IMR-90 (cell line): ENCODE results near the gene BPIFB1. TPM values are rescaled to one million over a fixed set of nuclear protein-coding genes. Genes with fewer than 3 reads are reported as not detected.

ENCODE experiments used
- ATAC-seq: fragments of 200-7000 bp; cut with Tn5 transposase; 2 replicates; pipeline ENCODE4 v1.9.1; 2020; ENCODE audit warnings: low read depth, mild to moderate bottlenecking, moderate library complexity
- BruUV-seq: library from RNA; stranded (reverse); fragments of 400-500 nt; replicated peaks from 2 replicates; lab custom pipeline; 2021; lab: Mats Ljungman, UMichigan
- CTCF ChIA-PET: fragments of 300-600 bp; formaldehyde crosslinking; extraction: SDS; loops from one replicate; lab custom pipeline; 2021; ENCODE audit warnings: antibody characterized with exemption; lab: Yijun Ruan, JAX
- POLR2A ChIA-PET: fragments of 300-600 bp; sonication (Branson Sonifier 250); formaldehyde crosslinking; loops from one replicate; lab custom pipeline; 2022; ENCODE audit warnings: antibody characterized with exemption; ENCODE audit not compliant: unreplicated experiment; lab: Charles Lee
- DNase-seq: peaks from one replicate; pipeline ENCODE4 v3.0.0; 2013
- H2AFZ ChIP-seq: replicated peaks from 2 replicates; pipeline ENCODE3; 2013; ENCODE audit warnings: low read length, mild to moderate bottlenecking; ENCODE audit not compliant: poor library complexity
- H2AK5ac ChIP-seq: 2 replicates; pipeline ENCODE4 v1.6.1; 2013; ENCODE audit warnings: low read depth, low read length, inconsistent platforms
- H2AK9ac ChIP-seq: replicated peaks from 2 replicates; pipeline ENCODE3; 2013; ENCODE audit warnings: mild to moderate bottlenecking, low read depth, low read length, moderate library complexity; ENCODE audit not compliant: poor library complexity
- H2BK120ac ChIP-seq: 2 replicates; pipeline ENCODE4 v1.6.1; 2013; ENCODE audit warnings: low read depth, low read length, inconsistent platforms
- H2BK15ac ChIP-seq: 3 replicates; pipeline ENCODE4 v1.6.1; 2013; ENCODE audit warnings: low read depth, low read length, inconsistent platforms
- H2BK20ac ChIP-seq: 2 replicates; pipeline ENCODE4 v1.6.1; 2013; ENCODE audit warnings: low read depth, mild to moderate bottlenecking, inconsistent platforms, low read length, moderate library complexity
- H2BK5ac ChIP-seq: 2 replicates; pipeline ENCODE4 v1.6.1; 2013; ENCODE audit warnings: mild to moderate bottlenecking, low read depth, low read length, inconsistent platforms; ENCODE audit not compliant: poor library complexity, severe bottlenecking
- H3K14ac ChIP-seq: replicated peaks from 2 replicates; pipeline ENCODE4 v1.6.1; 2013; ENCODE audit warnings: low read depth, low read length, inconsistent platforms
- H3K18ac ChIP-seq: 2 replicates; pipeline ENCODE4 v1.6.1; 2013; ENCODE audit warnings: low read depth, low read length, control low read depth
- H3K23ac ChIP-seq: 2 replicates; pipeline ENCODE4 v1.6.1; 2013; ENCODE audit warnings: low read depth, low read length, inconsistent platforms
- H3K27ac ChIP-seq: 2 replicates; pipeline ENCODE4 v1.5.1; 2013; ENCODE audit warnings: mild to moderate bottlenecking, control low read depth, low read length; ENCODE audit not compliant: insufficient read depth
- H3K27me3 ChIP-seq: 2 replicates; pipeline ENCODE4 v1.6.1; 2013; ENCODE audit warnings: low read length; ENCODE audit not compliant: control insufficient read depth, insufficient read depth
- H3K36me3 ChIP-seq: 2 replicates; pipeline ENCODE4 v1.6.1; 2013; ENCODE audit warnings: low read length, mixed read lengths; ENCODE audit not compliant: control insufficient read depth, insufficient read depth
- H3K4ac ChIP-seq: 2 replicates; pipeline ENCODE4 v1.6.1; 2013; ENCODE audit warnings: low read depth, low read length, inconsistent platforms
- H3K4me1 ChIP-seq: 2 replicates; pipeline ENCODE4 v1.6.1; 2013; ENCODE audit warnings: low read length, mixed read lengths; ENCODE audit not compliant: control insufficient read depth, insufficient read depth
- H3K4me2 ChIP-seq: 2 replicates; pipeline ENCODE4 v1.6.1; 2013; ENCODE audit warnings: low read depth, mild to moderate bottlenecking, control low read depth, low read length, moderate library complexity
- H3K4me3 ChIP-seq: 2 replicates; pipeline ENCODE4 v1.5.1; 2013; ENCODE audit warnings: low read depth, mild to moderate bottlenecking, control low read depth, low read length, moderate library complexity; ENCODE audit not compliant: insufficient read depth
- H3K56ac ChIP-seq: 2 replicates; pipeline ENCODE4 v1.6.1; 2013; ENCODE audit warnings: low read length, inconsistent platforms; ENCODE audit not compliant: insufficient read depth; ENCODE audit errors: extremely low read depth
- H3K79me1 ChIP-seq, 2 experiments: 2 replicates each; pipeline ENCODE4 v1.6.1; 2013; ENCODE audit warnings: low read length in 2 of 2, inconsistent platforms in 1 of 2, low read depth in 1 of 2
- H3K9ac ChIP-seq: 2 replicates; pipeline ENCODE4 v1.6.1; 2013; ENCODE audit warnings: low read depth, low read length, control low read depth
- H3K9me1 ChIP-seq: 2 replicates; pipeline ENCODE4 v1.6.1; 2013; ENCODE audit warnings: low read length, inconsistent platforms; ENCODE audit not compliant: insufficient read depth
- H3K9me3 ChIP-seq: 2 replicates; pipeline ENCODE4 v1.6.1; 2013; ENCODE audit warnings: low read length; ENCODE audit not compliant: control insufficient read depth, insufficient read depth
- H4K20me1 ChIP-seq: 2 replicates; pipeline ENCODE4 v1.6.1; 2013; ENCODE audit warnings: low read length, inconsistent platforms; ENCODE audit not compliant: insufficient read depth
- H4K5ac ChIP-seq: 2 replicates; pipeline ENCODE4 v1.6.1; 2013; ENCODE audit warnings: mild to moderate bottlenecking, low read depth, low read length, control low read depth
- H4K8ac ChIP-seq, 2 experiments: 2 replicates each; pipeline ENCODE4 v1.6.1; 2013; ENCODE audit warnings: low read depth in 2 of 2, low read length in 2 of 2, control low read depth in 1 of 2, inconsistent platforms in 1 of 2
- H4K91ac ChIP-seq: 2 replicates; pipeline ENCODE4 v1.6.1; 2013; ENCODE audit warnings: low read depth, low read length, inconsistent platforms; ENCODE audit not compliant: insufficient read depth
- CHD1 ChIP-seq: IDR thresholded peaks from 2 replicates; pipeline ENCODE4 v1.6.1; 2012; ENCODE audit warnings: low read depth, low read length, improper control_type of control experiment
- MAFK ChIP-seq: IDR thresholded peaks from 2 replicates; pipeline ENCODE4 v1.6.1; 2012; ENCODE audit warnings: low read depth, low read length, improper control_type of control experiment
- MAZ ChIP-seq: IDR thresholded peaks from 2 replicates; pipeline ENCODE4 v1.6.1; 2012; ENCODE audit warnings: low read depth, mild to moderate bottlenecking, low read length, improper control_type of control experiment, moderate library complexity, borderline replicate concordance
- MXI1 ChIP-seq: IDR thresholded peaks from 2 replicates; pipeline ENCODE4 v1.6.1; 2012; ENCODE audit warnings: low read depth, mild to moderate bottlenecking, low read length, moderate library complexity, borderline replicate concordance
- NFE2L2 ChIP-seq: fragments of 150-350 bp; IDR thresholded peaks from 2 replicates; pipeline ENCODE4 v1.6.1; 2016; ENCODE audit warnings: low read depth, mild to moderate bottlenecking, low read length
- POLR2A ChIP-seq: IDR thresholded peaks from 2 replicates; pipeline ENCODE4 v1.6.1; 2012; ENCODE audit warnings: mild to moderate bottlenecking, low read depth, low read length
- RAD21 ChIP-seq: IDR thresholded peaks from 2 replicates; pipeline ENCODE4 v1.6.1; 2012; ENCODE audit warnings: low read length, improper control_type of control experiment
- RFX5 ChIP-seq: IDR thresholded peaks from 2 replicates; pipeline ENCODE4 v1.8.0; 2012; ENCODE audit warnings: low read depth, mild to moderate bottlenecking, low read length, moderate library complexity
- SMC3 ChIP-seq: fragments of 150-350 bp; IDR thresholded peaks from 2 replicates; pipeline ENCODE4 v1.6.1; 2016; ENCODE audit warnings: low read depth, mild to moderate bottlenecking, antibody characterized with exemption, low read length, moderate library complexity
- USF2 ChIP-seq: fragments of 150-350 bp; IDR thresholded peaks from 2 replicates; pipeline ENCODE4 v1.6.1; 2017; ENCODE audit warnings: mild to moderate bottlenecking, antibody characterized with exemption, low read length, low read depth
- WGBS, 2 experiments: methylation state at CpG; one replicate each; pipeline versions ENCODE4 v1.1.5 to v1.1.7; 2013; ENCODE audit warnings: missing lambda C conversion rate in 2 of 2; ENCODE audit not compliant: insufficient read length in 1 of 2; ENCODE audit errors: extremely low coverage in 2 of 2; 5-methylcytosine and 5-hydroxymethylcytosine counted together
- dilution Hi-C: fragments of 300-500 bp; cut with HindIII; formaldehyde crosslinking; loops from one replicate; pipeline ENCODE4 v1.14.3; 2018; ENCODE audit warnings: low sequenced_read_pairs; ENCODE audit not compliant: unreplicated experiment
- in situ Hi-C: fragments of 300-500 bp; cut with MboI; formaldehyde crosslinking; loops from 3 replicates; pipeline ENCODE4 v1.14.3; 2019; ENCODE audit warnings: low sequenced_read_pairs, inconsistent platforms, mixed read lengths
- intact Hi-C: fragments of 100-400 bp; cut with micrococcal nuclease; formaldehyde crosslinking; loops from 2 replicates; pipeline ENCODE4 v1.10.0; 2022
- polyA plus RNA-seq, 3 experiments: library from polyadenylated mRNA; depleted of rRNA; stranded (reverse); fragments of >200 nt; gene quantifications; 2 replicates each; pipeline ENCODE4 v1.2.3, GENCODE V29; 2012; ENCODE audit warnings: low replicate concordance in 1 of 3
- total RNA-seq: library from RNA; depleted of rRNA; stranded (reverse); fragments of >200 nt; gene quantifications from 2 replicates; pipeline ENCODE4 v1.2.3, GENCODE V29; 2012

The BPIFB1 gene
- total and polyA plus RNA-seq, 2 of the 4 experiments (the other 2 are of a cell fraction), result not detected

DNA sequence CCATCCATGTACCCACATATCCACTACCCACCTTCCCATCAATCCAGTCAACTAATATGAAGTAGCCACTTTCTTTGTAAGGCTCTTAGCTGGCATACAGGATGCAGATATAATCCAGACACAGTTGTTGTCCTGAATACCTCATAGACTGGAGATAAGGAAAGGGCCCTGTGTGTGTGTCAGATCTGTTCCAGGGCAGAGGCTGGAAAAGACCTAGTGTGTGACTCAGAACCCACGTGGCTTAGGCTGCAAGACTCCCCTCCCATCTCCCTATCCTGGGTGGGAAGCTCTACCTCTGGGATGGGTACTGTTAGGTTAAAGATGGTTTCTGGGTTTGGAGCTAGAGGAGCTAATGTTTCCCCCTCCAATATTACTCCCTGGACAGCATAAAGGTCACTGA, 43.6 kb upstream of the BPIFB1 start:
- peaks cover 2% of the 10 kb centered on the region for H3K27me3 ChIP-seq
- no peak overlapping the region for H2BK15ac ChIP-seq
- dilution Hi-C loops (no loop called here), in situ Hi-C loops (no loop called here), intact Hi-C loops (no loop called here)
- no peak overlapping the region for H3K23ac ChIP-seq
- H2BK120ac ChIP-seq, result no peak overlapping the region
- H3K4me2 ChIP-seq, result no peak overlapping the region
- H2BK20ac ChIP-seq, result no peak overlapping the region
- no peak overlapping the region for H4K8ac ChIP-seq
- TF ChIP-seq MXI1 (no peak), MAFK (no peak), RAD21 (no peak), USF2 (no peak), RFX5 (no peak), MAZ (no peak), POLR2A (no peak), SMC3 (no peak), NFE2L2 (no peak), CHD1 (no peak)
- POLR2A ChIA-PET, result no interaction called here
- ATAC-seq (no peak), DNase-seq (no peak)
- no peaks in the 10 kb centered on the region for H4K20me1 ChIP-seq
- no TSS peak for BruUV-seq
- no peaks in the 10 kb centered on the region for H3K36me3 ChIP-seq
- CTCF ChIA-PET, result no interaction called here
- H3K14ac ChIP-seq, result no peak overlapping the region
- no peak overlapping the region for H3K4me3 ChIP-seq
- H3K79me1 ChIP-seq, result no peaks in the 10 kb centered on the region
- no peak overlapping the region for H3K56ac ChIP-seq
- no peak overlapping the region for H2AK9ac ChIP-seq
- no peaks in the 10 kb centered on the region for H3K4me1 ChIP-seq
- no peak overlapping the region for H2AK5ac ChIP-seq
- H3K9me3 ChIP-seq, result no peaks in the 10 kb centered on the region
- H3K9ac ChIP-seq, result no peak overlapping the region
- no peak overlapping the region for H4K5ac ChIP-seq
- no peak overlapping the region for H3K18ac ChIP-seq
- WGBS, 2 experiments, result no CpG with 5 or more reads among the region's 1 CpG
- no peaks in the 10 kb centered on the region for H3K9me1 ChIP-seq
- H4K91ac ChIP-seq, result no peak overlapping the region
- H3K4ac ChIP-seq, result no peak overlapping the region
- H3K27ac ChIP-seq, result no peak overlapping the region
- H2AFZ ChIP-seq, result no peak overlapping the region
- H2BK5ac ChIP-seq, result no peak overlapping the region
